NCI-H2227 (cell line): Measurements from ENCODE around the gene MATR3.
"Not testable (repeated sequence)": the region's sequence is repeated elsewhere in the genome, so short reads cannot be mapped to it uniquely, and the experiment has no call there.

Experiments
- DNase-seq: peaks from one replicate; lab custom pipeline; 2025; ENCODE audit not compliant: unreplicated experiment; lab: John Stamatoyannopoulos, UW

Gene MATR3

GRCh38 chr5:139293507-139294373 is at the start of gene MATR3:
Gene MATR3 (plus strand): TSS chr5:139293740. CDS start chr5:139307416, 13,676 bp downstream.
- DNase-seq = peak; percentile 96

GRCh38 chr5:139245637-139246339 is 47.8 kb upstream of the MATR3 start:
- DNase-seq = no peak

- DNase-seq = no peak
Measured at GRCh38 chr5:139246394-139246793, 47.1 kb upstream of the MATR3 start.

GRCh38 chr5:139248826-139249453 is 44.6 kb upstream of the MATR3 start:
- no peak for DNase-seq

GRCh38 chr5:139251281-139251687 is 42.3 kb upstream of the MATR3 start:
- DNase-seq = no peak

GRCh38 chr5:139251695-139252288 is 41.7 kb upstream of the MATR3 start:
- no peak for DNase-seq

- DNase-seq = no peak
Measured at GRCh38 chr5:139253115-139253514, 40.4 kb upstream of the MATR3 start.

- DNase-seq = no peak
Measured at GRCh38 chr5:139256820-139257219, 36.7 kb upstream of the MATR3 start.

GRCh38 chr5:139262059-139262741 is 31.3 kb upstream of the MATR3 start:
- no peak for DNase-seq

GRCh38 chr5:139262742-139263445 is 30.6 kb upstream of the MATR3 start:
- peak; percentile 88 for DNase-seq

- no peak for DNase-seq
Measured at GRCh38 chr5:139263536-139263935, 30.0 kb upstream of the MATR3 start.

- DNase-seq = no peak
Measured at GRCh38 chr5:139263946-139264345, 29.6 kb upstream of the MATR3 start.

- no peak for DNase-seq
Measured at GRCh38 chr5:139265001-139265400, 28.5 kb upstream of the MATR3 start.

GRCh38 chr5:139266236-139266635 is 27.3 kb upstream of the MATR3 start:
- DNase-seq = no peak

GRCh38 chr5:139267481-139267880 is 26.1 kb upstream of the MATR3 start:
- no peak for DNase-seq

GRCh38 chr5:139268364-139269202 is 25.0 kb upstream of the MATR3 start:
- DNase-seq = peak; percentile 9

GRCh38 chr5:139270718-139271117 is 22.8 kb upstream of the MATR3 start:
- not testable (repeated sequence) for DNase-seq

GRCh38 chr5:139271201-139272027 is 22.1 kb upstream of the MATR3 start:
- no peak for DNase-seq
